GM19043 (cell line): Measurements from ENCODE around the gene TTC13.

Experiments
- ATAC-seq: cut with Tn5 transposase; IDR thresholded peaks from one replicate; pipeline ENCODE4 v1.9.1; 2021; ENCODE audit warnings: low read depth; ENCODE audit not compliant: unreplicated experiment

The TTC13 gene

DNA sequence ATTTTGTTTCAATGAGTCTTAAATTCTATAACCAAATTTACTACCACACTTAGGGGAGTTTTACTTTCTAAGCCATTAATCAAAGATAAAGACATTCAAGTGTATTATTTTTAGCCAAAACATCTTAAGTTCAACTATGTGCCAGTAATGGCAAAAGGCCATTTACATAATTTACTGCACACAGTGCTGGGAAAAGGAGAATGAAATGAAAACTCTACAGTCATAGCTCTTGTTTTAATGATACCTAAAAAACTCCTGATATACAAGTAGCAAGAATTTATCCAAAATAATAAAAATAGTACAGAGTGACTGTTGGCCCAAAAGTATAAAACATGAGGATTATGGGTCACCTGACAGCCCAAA, 67.9 kb downstream of the TTC13 start:
- ATAC-seq: no peak

GRCh38 chr1:230909974-230910754, 68.5 kb downstream of the TTC13 start:
- no peak for ATAC-seq

DNA sequence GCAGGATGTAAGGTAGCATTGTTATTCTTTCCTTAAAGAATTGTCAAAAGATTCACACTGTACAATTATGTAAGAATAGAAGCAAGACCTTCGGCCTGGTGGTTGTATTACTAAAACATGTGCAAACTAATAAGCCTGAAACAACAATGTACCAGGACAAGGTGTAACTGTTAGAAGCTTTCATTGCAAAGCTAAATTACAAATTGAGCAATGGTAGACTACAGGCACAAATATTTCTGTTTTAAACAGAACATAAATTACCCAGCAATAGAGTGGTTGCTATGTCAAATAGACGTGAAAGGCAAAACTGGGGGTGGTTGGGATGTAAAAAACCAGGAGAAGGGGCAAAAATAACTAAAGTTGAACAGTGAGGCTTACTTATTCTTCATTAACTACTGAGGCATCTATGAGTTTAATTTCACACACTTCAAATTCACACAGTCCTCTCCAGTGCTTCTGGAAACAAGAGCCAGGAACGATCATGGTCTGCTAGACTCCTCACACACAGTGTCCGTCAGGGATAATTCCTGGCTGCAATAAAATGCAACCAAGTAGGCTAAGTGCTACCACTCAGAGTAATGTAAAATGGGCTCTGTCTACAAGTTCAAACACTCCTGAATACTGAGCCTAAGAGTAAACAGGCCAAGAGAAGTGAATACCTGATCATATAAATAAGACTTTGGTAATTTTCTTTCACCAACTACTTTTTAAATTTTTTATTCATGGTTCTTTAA, 71.0 kb downstream of the TTC13 start:
- ATAC-seq: no peak

DNA sequence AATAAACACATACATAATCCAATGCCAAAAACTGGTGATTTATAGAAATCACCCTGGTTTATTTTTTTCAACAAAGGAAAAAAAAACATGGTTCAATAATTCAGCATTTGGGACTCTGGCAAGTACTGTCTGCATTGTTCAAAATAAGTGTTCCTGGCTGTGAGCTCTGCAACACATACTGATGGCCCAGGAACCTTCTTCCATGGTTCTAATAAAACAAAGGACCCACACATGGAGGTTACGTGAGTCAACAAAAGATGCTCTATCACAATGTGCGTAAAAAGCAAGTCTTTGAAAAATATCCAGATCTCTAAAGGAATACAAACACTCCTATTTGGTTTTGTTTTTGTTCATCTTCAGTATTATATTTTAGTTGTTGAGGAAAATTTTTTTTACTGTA, 72.4 kb downstream of the TTC13 start:
- ATAC-seq: no peak

DNA sequence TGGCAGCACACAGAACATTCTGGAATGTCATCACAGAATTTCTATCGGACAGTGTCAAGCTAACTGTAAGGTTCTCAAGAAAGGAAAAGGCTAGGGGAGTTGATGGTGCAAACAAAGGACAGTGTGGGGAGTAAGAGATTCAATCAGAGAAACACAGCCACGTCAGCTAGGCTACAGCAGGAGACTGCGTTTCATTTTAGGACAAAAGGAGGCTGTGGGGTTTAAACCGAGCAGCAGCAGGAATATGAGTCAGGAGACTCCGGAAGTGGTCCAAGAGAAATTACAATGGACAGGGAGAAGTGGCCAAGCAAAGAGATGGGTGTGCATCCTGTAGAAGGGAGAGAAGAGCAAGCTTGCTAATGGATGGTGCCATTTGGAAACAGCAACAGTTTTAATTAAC, 72.9 kb downstream of the TTC13 start:
- no peak for ATAC-seq

GRCh38 chr1:230902349-230902923, 76.2 kb downstream of the TTC13 start:
- no peak for ATAC-seq

- ATAC-seq: no peak
These were observed 77.0 kb downstream of the TTC13 start for GRCh38 chr1:230901671-230902070.

DNA sequence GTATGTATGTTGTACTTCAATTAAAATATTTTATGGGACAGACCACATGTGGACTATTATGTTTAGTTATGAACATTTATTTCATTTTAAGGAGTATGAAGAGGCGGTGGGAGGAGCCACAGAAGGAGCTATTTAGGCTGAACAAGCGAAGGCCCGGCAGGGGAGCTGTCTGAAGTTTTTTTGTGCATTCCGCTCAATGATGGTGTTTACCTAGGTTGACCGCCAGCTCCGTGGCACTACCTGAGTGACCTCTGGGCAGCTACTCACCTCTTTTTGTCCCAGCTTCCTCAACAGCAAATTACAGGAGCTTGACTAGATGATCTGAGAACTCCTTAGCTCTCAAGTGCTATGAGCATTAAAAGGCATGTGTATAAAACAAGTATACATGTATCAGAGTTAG, 77.7 kb downstream of the TTC13 start:
- ATAC-seq: no peak

- ATAC-seq: no peak
These were observed 78.8 kb downstream of the TTC13 start for GRCh38 chr1:230899841-230900251.

DNA sequence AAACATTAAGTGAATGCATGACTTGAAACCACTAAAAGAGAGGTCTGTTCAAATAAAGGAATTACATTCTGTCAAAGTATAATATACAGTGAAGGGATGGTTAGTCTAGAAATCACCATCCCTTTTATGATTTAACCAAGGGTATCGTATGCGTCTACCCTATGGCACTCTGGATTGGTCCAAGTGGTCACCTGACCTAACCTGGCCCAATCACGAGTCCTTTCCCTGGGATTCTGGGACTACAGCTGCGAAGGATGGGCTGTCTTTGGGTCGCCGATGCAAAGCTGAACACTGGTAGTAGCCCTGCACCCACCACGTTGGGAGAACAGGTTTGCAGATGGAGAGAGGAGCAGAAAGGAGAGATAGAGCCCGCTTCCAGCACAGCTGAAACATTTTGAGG, 79.9 kb downstream of the TTC13 start:
- ATAC-seq: no peak

DNA sequence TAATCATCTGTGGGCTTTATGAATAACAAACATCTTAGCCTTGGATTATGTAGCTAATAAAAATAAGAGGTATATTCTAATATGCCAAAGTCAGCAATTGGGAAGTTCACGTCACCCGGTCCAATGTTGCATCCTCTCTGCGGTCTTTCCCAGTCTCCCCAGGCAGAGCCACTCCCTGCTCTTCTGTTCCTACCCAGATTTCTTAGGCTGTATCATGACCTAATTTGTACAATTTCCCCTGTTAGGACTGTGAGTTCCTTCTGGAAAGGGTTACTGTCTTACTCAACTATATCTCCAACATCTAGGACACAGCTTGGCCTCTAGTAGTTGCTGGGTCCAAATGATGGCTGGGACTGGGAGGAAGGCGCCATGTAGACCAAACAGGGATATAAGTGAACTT, 80.5 kb downstream of the TTC13 start:
- ATAC-seq: no peak

GRCh38 chr1:230896779-230897178, 81.9 kb downstream of the TTC13 start:
- no peak for ATAC-seq

- no peak for ATAC-seq
These were observed 83.2 kb downstream of the TTC13 start for GRCh38 chr1:230895452-230895851.

GRCh38 chr1:230894664-230895063, 84.0 kb downstream of the TTC13 start:
- ATAC-seq: no peak

GRCh38 chr1:230894032-230894431, 84.6 kb downstream of the TTC13 start:
- no peak for ATAC-seq

- ATAC-seq: no peak
These were observed 86.6 kb downstream of the TTC13 start for GRCh38 chr1:230892018-230892491.

GRCh38 chr1:230891413-230891812, 87.2 kb downstream of the TTC13 start:
- no peak for ATAC-seq

GRCh38 chr1:230884646-230885045, 94.0 kb downstream of the TTC13 start:
- no peak for ATAC-seq

DNA sequence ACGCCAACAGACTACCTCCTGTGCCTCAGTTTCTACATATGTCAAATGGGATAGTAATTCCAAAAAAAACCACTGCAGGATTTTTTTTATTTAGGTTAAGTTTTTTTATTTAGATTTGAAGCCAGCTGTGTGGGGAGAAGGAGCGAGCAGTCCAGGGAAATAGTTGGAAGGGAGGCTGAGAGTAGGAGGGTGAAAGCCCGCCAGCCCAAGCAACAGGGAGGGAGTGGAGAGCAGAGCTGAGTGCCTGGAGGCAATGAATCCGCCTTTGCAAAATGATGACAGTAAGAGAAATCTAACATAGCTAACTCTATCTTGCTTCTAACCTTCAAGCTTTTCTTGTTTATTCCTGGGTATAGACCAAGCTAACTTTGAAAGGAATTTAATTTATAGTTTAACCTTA, 94.7 kb downstream of the TTC13 start:
- ATAC-seq: no peak

- ATAC-seq: no peak
These were observed 98.9 kb downstream of the TTC13 start for GRCh38 chr1:230879778-230880177.

DNA sequence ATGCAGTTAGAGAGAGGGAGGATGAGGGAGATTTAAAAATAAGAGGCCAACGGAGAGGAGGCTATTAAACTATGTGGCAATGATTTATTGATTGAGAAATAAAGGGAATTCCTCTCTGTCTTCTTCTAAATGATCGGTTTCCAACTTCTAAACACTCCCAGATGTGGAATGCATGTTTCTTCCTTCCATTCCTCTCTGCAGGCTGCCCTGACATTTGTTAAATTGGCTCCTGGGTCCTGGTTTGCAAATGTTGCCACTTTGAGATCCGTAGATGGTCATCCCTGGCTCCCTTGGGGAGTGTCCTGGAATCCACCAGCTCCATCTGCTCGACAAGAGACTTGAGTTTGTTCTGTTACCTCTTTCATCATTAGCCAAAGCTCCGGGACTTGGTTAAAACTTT, 100.1 kb downstream of the TTC13 start:
- no peak for ATAC-seq
